ENCODE data around the gene INTS13. TPM values are rescaled to one million over a fixed set of nuclear protein-coding genes. Genes with fewer than 3 reads are reported as not detected.

Gene INTS13
- total RNA-seq, 1 donor from 2014 or later: 23.3 TPM

DNA sequence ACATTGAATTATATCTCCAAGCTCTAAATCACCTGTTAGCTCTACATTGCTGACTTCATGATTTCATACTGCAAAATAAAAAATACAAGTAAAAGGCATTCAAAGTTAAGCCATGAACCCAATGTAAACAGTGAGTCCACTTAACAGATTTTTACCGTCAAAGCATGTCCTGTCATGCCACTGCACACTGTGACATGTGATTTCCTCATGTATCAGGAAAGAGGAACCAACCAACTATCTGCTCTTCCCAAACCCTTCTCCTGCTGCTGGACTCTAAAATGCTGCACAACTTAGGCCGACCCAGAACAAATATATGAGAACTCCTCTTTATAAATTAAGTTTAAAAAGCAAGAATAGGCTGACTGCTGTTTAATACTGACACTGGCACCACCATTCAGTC, 38.9 kb upstream of the INTS13 start:
- Mint-ChIP-seq H3K36me3 (ENCODE audit: low read depth) (peaks cover 20% of the 10 kb centered on the region), H3K9me3 (ENCODE audit: low read depth) (no peaks in the 10 kb centered on the region), H3K27me3 (ENCODE audit: low read depth) (no peaks in the 10 kb centered on the region), H3K4me1 (ENCODE audit: low read depth) (no peaks in the 10 kb centered on the region), H3K4me3 (ENCODE audit: unreplicated experiment) (no peak overlapping the region), H3K27ac (ENCODE audit: unreplicated experiment) (no peak overlapping the region)
- TF ChIP-seq, protein P1, sequence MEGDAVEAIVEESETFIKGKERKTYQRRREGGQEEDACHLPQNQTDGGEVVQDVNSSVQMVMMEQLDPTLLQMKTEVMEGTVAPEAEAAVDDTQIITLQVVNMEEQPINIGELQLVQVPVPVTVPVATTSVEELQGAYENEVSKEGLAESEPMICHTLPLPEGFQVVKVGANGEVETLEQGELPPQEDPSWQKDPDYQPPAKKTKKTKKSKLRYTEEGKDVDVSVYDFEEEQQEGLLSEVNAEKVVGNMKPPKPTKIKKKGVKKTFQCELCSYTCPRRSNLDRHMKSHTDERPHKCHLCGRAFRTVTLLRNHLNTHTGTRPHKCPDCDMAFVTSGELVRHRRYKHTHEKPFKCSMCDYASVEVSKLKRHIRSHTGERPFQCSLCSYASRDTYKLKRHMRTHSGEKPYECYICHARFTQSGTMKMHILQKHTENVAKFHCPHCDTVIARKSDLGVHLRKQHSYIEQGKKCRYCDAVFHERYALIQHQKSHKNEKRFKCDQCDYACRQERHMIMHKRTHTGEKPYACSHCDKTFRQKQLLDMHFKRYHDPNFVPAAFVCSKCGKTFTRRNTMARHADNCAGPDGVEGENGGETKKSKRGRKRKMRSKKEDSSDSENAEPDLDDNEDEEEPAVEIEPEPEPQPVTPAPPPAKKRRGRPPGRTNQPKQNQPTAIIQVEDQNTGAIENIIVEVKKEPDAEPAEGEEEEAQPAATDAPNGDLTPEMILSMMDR (IDR thresholded peaks at IDR 0.05): no peak
- DNase-seq (ENCODE audit: low spot score): no peak

DNA sequence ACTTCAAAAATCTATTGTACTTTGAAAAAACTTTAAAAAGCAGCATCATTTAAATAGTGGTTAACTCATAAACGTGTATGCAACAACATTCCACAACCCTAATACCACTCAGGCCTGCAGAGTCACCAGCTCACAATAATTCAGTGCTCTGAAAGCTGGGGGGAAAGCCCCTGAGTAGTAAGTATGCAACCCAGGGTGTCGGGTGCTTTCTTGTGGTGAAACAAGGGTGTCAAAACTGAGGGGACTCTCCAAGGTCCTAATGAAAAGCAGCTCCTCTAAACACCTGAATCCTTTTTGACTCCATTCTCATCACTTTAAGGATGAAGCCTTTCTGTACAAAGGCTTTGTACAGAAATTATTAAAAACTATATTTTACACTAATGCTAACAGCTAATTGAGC, 34.2 kb upstream of the INTS13 start:
- H3K27me3 Mint-ChIP-seq (ENCODE audit: low read depth): no peaks in the 10 kb centered on the region
- no peaks in the 10 kb centered on the region for H3K4me1 Mint-ChIP-seq (ENCODE audit: low read depth)
- H3K27ac Mint-ChIP-seq (ENCODE audit: unreplicated experiment): no peak overlapping the region
- DNase-seq (ENCODE audit: low spot score): no peak
- peaks cover 29% of the 10 kb centered on the region for H3K36me3 Mint-ChIP-seq (ENCODE audit: low read depth)
- no peaks in the 10 kb centered on the region for H3K9me3 Mint-ChIP-seq (ENCODE audit: low read depth)
- TF ChIP-seq, protein P1 (IDR thresholded peaks at IDR 0.05): no peak
- no peak overlapping the region for H3K4me3 Mint-ChIP-seq (ENCODE audit: unreplicated experiment)

DNA sequence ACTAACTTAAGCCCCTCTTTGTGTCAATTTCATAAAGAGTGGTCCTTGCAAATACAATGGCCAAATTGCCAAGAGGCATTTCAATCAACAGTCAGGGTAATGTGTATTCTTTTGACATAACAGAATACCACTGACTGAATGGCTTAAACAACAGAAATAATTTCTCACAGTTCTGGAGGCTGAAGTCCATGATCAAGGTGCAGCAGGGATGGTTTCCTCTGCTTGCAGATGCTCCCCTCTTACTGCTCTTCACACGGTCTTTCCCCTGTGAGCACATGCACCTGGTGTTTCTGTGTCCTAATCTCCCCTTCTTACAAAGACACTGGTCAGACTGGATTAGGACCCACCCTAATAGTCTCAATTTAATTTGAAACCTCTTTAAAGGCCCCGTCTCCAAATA, 32.4 kb upstream of the INTS13 start:
- H3K36me3 Mint-ChIP-seq (ENCODE audit: low read depth): peaks cover 25% of the 10 kb centered on the region
- no peaks in the 10 kb centered on the region for H3K4me1 Mint-ChIP-seq (ENCODE audit: low read depth)
- DNase-seq (ENCODE audit: low spot score): no peak
- TF ChIP-seq, protein P1 (IDR thresholded peaks at IDR 0.05): no peak
- H3K27me3 Mint-ChIP-seq (ENCODE audit: low read depth): no peaks in the 10 kb centered on the region
- H3K27ac Mint-ChIP-seq (ENCODE audit: unreplicated experiment): no peak overlapping the region
- H3K4me3 Mint-ChIP-seq (ENCODE audit: unreplicated experiment): no peak overlapping the region
- no peaks in the 10 kb centered on the region for H3K9me3 Mint-ChIP-seq (ENCODE audit: low read depth)

DNA sequence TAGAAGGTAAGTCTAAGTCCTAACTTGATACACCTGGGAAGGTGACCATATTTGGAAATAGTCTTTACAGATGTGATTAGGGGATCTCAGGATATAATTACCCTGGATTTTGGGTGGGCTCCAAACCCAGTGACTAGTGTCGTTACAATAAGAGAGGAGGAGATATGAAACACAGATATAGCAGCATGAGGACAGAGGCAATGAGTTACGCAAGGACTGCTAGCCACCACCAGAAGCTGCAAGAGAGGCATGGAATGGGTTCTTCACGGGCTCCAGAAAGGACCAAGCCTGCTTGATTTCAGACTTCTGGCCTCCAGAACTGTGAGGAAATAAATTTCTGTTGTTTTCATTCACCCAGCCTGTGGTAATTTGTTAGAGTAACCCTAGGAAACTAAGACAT, 29.1 kb upstream of the INTS13 start:
- Mint-ChIP-seq H3K27me3 (ENCODE audit: low read depth) (no peaks in the 10 kb centered on the region), H3K9me3 (ENCODE audit: low read depth) (no peaks in the 10 kb centered on the region), H3K4me3 (ENCODE audit: unreplicated experiment) (no peak overlapping the region), H3K27ac (ENCODE audit: unreplicated experiment) (no peak overlapping the region), H3K4me1 (ENCODE audit: low read depth) (no peaks in the 10 kb centered on the region), H3K36me3 (ENCODE audit: low read depth) (peaks cover 25% of the 10 kb centered on the region)
- no peak for DNase-seq (ENCODE audit: low spot score)
- TF ChIP-seq, protein P1 (IDR thresholded peaks at IDR 0.05): no peak

DNA sequence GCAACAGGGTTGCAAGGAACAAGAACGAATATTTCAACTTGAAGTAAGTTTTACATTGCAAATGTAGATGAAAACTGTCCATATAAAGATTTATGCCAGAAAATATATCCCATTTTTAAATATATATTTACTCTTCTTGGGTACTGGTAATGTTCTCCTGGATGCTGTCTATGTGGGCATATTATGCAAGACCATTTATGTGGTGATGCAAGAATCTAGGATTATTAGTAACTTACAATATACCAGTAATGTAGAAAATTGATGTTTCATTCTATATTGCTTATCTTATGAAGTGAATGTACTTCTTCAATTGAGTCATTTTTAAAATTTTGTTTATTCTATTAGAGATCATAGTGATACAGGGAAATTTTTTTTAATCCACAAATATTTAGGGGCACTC, 25.6 kb upstream of the INTS13 start:
- H3K9me3 Mint-ChIP-seq (ENCODE audit: low read depth): no peaks in the 10 kb centered on the region
- H3K4me3 Mint-ChIP-seq (ENCODE audit: unreplicated experiment): no peak overlapping the region
- H3K27me3 Mint-ChIP-seq (ENCODE audit: low read depth): no peaks in the 10 kb centered on the region
- no peak for DNase-seq (ENCODE audit: low spot score)
- TF ChIP-seq, protein P1 (IDR thresholded peaks at IDR 0.05): no peak
- no peak overlapping the region for H3K27ac Mint-ChIP-seq (ENCODE audit: unreplicated experiment)
- peaks cover 22% of the 10 kb centered on the region for H3K36me3 Mint-ChIP-seq (ENCODE audit: low read depth)
- peaks cover 3% of the 10 kb centered on the region for H3K4me1 Mint-ChIP-seq (ENCODE audit: low read depth)

Data from chondrocyte (in vitro differentiated cells).